Mammary epithelial cell (primary cell): ENCODE data around the gene TDRD9.

Experiments
- EZH2 ChIP-seq: IDR thresholded peaks from 2 replicates; pipeline ENCODE4 v1.6.1; 2012; ENCODE audit warnings: low read length, inconsistent platforms, borderline replicate concordance
- TF ChIP-seq, protein P1 (sequence below), 2 donors: IDR thresholded peaks in 1 of 2; conservative IDR thresholded peaks in 1 of 2; 2 replicates each; pipeline ENCODE4 v1.5.1; 2011 to 2012; ENCODE audit warnings: inconsistent platforms in 2 of 2, low read length in 2 of 2, mild to moderate bottlenecking in 2 of 2, control low read depth in 1 of 2, low read depth in 1 of 2; ENCODE audit not compliant: insufficient read depth in 1 of 2; ENCODE audit errors: extremely low read depth in 1 of 2

DNA sequence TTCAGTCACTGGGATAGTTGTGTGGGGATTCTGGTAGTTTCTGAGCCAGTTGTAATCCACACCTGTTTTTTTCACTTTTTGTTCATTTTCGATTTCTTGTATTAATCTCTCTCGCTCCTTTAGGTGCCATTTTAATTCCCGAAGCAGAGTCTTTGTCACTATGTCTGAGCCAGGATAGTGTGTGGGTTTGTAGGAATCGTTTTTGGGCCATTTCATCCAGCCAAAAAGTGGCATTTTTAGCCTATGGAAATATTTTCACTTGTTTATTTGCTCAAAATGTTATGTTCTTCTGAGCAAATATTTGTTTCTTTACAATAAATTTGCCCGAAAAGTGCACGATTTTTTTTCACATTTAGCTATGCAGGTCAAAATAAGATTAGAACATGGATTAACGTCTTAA, 13.2 kb downstream of the TDRD9 start:
- TF ChIP-seq, protein P1, sequence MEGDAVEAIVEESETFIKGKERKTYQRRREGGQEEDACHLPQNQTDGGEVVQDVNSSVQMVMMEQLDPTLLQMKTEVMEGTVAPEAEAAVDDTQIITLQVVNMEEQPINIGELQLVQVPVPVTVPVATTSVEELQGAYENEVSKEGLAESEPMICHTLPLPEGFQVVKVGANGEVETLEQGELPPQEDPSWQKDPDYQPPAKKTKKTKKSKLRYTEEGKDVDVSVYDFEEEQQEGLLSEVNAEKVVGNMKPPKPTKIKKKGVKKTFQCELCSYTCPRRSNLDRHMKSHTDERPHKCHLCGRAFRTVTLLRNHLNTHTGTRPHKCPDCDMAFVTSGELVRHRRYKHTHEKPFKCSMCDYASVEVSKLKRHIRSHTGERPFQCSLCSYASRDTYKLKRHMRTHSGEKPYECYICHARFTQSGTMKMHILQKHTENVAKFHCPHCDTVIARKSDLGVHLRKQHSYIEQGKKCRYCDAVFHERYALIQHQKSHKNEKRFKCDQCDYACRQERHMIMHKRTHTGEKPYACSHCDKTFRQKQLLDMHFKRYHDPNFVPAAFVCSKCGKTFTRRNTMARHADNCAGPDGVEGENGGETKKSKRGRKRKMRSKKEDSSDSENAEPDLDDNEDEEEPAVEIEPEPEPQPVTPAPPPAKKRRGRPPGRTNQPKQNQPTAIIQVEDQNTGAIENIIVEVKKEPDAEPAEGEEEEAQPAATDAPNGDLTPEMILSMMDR (conservative IDR thresholded peaks at IDR 0.05 in 1 of 2, IDR thresholded peaks at IDR 0.05 in 1 of 2; ENCODE audit: extremely low read depth in 1 of 2, insufficient read depth in 1 of 2, low read depth in 1 of 2, low read length in 2 of 2), result no peak
- no peak for TF ChIP-seq EZH2
